GM12872 (cell line): ENCODE data around the gene C11orf21.

Experiments used
- TF ChIP-seq, protein P1 (sequence below): IDR thresholded peaks from 3 replicates; pipeline ENCODE4 v1.5.1; 2011; ENCODE audit warnings: low read depth, mild to moderate bottlenecking, low read length, moderate library complexity; ENCODE audit not compliant: insufficient read depth

The C11orf21 gene

DNA sequence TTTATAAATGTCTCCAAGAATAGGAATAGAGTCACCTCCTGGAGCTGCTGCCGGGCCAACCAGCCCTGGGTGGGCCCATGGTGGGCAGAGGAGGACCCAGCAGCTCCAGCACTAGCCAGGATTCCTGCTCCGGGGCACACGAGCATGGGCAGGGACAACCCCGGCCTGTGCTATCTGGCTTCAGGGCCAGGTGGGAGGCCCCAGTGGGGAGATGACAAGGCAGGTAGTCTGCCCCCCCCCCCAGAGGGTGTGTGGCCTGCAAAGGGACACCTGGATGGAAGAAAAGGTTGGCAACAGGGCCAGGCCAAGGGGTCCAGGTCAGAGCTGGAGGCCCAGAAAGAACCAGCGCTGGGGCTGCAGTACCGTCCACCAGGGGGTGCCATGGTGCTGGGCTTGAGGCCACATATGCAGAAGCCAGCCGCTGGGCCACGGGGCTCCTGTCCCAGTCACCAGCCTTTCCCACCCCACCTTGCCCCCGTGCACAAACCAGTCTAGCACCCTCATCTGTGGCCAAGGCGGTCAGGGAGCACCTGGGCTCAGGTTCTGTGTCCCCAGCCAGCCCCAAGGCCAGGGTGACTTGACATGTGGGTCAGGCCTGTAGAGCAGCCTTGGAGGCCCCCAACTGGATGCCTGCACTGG is 3.5 kb upstream of the C11orf21 start:
- TF ChIP-seq, protein P1, sequence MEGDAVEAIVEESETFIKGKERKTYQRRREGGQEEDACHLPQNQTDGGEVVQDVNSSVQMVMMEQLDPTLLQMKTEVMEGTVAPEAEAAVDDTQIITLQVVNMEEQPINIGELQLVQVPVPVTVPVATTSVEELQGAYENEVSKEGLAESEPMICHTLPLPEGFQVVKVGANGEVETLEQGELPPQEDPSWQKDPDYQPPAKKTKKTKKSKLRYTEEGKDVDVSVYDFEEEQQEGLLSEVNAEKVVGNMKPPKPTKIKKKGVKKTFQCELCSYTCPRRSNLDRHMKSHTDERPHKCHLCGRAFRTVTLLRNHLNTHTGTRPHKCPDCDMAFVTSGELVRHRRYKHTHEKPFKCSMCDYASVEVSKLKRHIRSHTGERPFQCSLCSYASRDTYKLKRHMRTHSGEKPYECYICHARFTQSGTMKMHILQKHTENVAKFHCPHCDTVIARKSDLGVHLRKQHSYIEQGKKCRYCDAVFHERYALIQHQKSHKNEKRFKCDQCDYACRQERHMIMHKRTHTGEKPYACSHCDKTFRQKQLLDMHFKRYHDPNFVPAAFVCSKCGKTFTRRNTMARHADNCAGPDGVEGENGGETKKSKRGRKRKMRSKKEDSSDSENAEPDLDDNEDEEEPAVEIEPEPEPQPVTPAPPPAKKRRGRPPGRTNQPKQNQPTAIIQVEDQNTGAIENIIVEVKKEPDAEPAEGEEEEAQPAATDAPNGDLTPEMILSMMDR = peak; percentile 92

DNA sequence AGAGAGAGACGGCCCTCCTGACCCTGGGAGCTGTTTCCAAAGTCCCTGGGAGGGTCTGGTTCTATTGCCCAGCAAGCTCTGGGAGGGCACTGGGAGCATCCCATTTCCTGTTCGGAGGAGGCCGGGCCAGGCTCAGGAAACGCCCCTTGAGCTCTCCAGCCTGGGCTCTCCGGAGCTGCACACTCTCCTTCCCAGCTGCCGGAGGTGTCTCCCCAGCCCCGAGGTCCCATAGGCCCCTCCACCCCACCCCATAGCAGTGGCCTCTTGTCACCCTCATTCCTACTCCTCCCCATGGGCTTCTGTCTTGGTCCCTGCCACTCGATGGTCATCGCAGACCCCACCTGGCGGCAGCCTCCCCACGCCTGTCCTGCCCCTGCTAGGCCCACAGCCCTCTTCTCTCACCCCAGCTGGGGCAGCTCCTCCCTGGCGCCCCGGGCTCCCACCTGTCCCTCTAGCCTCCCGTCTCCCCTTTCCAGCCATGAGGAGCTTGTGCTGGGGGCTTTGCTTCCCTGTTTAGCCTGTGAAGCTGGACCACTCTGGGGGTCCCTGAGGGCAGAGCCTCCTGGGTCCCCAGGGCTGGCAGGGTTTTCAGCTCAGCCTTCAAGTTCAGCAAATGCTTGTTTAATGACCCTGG is 2.9 kb upstream of the C11orf21 start:
- TF ChIP-seq, protein P1 = no peak

DNA sequence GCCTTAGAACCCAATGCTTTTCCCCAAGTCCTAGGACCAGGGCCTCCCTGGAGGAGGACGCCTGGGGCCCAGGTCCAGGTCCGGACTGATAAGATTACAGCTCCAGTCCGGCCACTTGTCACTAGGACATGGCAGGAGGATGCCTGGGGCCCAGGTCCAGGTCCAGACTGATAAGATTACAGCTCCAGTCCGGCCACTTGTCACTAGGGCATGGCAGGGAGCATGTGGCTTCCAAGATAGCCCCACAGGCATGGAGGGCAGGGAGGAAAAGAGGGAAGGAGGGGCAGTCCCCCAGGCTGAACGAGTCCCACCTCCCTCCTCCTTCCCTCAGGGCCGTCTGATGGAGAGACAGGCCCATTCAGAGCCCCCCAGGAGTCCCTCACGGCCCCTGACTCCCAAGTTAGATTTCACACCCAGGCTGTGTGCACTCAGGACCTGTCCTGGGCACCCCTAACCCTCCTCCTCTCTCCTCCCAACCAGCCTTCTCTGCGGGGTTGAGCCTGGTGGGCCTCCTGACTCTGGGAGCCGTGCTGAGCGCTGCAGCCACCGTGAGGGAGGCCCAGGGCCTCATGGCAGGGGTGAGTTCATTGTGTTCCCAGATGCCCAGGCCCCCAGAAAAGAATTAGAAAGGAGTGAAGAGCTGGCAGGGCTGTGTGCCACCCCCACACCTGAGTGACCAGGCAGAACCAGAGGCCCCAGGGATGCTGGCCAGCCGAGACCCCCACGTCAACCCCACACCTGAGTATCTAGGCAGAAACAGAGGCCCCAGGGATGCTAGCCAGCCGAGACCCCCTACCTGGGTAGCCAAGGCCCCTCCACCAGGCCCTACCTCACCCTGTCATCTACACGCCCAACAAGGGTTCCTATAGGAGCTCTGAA is 2.1 kb upstream of the C11orf21 start:
- TF ChIP-seq, protein P1 = no peak

DNA sequence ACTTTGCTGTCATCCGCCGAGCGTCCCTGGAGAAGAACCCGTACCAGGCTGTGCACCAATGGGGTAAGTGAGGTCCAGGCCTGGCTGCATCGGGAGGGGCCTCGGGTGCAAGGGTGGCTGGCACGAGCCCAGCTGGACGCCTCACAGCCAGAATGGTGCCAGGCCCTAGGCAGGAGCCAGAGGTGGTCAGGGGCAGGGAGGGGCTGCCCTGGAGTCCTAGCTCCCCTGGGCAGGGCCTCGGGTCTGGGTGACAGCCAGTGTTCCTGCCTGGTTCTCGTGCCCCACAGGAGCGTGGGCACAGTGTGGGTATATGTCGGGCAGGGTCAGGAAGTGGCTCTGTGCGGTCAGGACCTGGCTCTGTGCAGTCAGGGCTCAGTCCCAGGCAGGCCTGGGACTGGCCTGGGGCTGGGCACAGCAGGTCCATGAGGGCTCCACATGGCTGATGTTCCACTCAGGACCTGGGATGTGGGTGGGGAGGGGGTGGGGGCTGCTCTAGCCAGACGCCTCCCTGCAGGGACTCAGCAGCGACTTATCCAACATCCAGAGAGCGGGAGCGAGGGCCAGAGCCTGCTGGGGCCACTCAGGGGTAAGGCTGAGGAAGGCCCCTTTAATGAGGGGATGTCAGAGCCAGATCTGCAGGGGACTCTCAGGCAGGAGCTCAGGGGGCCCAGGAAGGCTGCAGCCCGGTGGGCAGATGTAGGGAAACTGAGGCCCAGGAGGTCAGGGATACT is 1.3 kb upstream of the C11orf21 start:
- TF ChIP-seq, protein P1 = no peak

DNA sequence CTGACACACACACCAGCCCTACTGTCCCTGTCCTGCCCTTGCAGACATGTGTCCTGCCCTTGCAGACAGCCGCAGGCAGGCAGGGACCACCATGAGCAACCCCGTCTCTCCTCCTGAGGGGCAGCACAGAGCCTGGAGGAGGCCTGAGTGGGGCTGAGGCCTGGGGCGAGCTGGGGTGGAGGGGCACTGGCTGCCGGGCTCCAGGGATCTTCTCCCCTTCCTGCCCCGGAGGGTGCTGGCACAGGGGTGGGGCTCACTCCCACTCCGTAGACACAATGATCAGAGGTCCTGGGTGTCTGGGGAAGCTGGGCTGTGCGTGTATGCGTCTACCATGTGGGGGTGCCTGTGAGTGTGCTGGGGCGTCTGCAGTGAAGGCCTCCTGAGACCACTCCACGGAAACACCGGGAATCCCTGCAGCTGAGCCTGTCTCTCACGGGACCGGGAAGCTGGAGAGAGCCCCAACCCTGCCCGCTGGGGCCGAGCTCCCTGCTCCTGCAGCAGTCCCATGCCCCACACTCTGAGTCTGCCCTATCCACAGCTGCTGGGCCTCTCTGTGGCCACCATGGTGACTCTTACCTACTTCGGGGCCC is 683 bp upstream of the C11orf21 start:
- TF ChIP-seq, protein P1 = 0 out of 3 replicates have a peak, but pooled peaks have one; percentile 10

DNA sequence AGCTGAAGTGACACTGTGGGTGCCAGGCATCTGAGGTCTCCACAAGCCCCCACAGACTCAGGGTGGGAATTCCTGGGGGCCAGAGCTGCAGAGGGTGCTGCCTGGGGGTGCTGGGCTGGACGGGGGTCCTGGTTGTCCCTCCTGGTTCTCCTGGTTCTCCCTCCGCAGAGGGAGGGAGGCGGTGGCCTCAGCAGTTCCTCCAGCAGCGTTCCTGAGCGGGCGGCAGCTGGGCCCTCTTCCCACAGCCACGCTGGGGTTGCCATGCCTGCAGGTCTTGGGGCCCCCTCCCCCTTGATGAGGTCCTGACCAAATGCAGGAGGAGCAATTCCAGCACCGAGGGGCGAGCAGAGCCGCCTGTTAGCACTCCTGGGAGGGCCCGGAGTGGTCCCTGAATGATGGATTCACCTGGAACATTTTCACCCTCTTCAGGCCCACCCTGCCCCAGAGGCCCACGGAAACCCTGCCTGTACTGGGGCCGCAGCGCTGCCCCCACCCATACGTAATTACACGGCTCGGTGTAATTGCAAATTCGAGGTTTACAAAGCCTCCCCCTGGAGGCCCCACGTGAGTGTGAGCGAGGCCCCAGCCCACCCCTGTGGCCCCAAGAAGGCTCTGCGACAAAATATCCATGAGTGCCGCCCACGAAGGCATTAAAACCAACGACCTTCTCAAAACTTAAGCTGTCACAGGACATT is 635 bp downstream of the C11orf21 start:
- TF ChIP-seq, protein P1 = no peak
